ENCODE measurements around the gene FEM1C.

FEM1C gene

DNA sequence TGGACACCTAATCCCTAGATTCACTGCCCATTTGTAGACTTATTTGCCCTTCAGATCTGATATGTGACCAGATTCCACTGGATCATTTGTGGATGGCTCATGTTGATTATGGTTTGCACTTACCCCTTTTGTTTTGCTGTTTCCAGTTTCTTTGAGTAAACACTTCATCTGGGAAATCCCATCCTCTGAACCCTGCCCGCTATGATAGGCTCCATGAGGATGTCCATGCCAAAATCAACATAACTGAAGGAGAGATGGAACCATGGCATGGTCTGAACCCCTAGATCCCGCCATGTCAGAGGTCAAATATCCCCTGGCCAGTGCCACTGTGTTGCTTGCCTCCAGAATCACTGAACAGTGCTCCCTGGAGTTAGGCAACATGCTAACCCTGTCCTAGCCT is 11.7 kb upstream of the FEM1C start:
- H3K36me3 ChIP-seq (ENCODE audit: insufficient read depth, low read length) = no peaks in the 10 kb centered on the region
- H4K20me1 ChIP-seq (ENCODE audit: insufficient read depth, low read length, poor library complexity, severe bottlenecking) = no peaks in the 10 kb centered on the region
- no peaks in the 10 kb centered on the region for H3K9me2 ChIP-seq (replicated peaks; ENCODE audit: low read depth, low read length)
- H3K9ac ChIP-seq (ENCODE audit: low read depth, low read length, poor library complexity, severe bottlenecking) = no peak overlapping the region
- no peak for TF ChIP-seq EZH2phosphoT487 (IDR thresholded peaks at IDR 0.05; ENCODE audit: borderline replicate concordance)
- TF ChIP-seq, protein P1, sequence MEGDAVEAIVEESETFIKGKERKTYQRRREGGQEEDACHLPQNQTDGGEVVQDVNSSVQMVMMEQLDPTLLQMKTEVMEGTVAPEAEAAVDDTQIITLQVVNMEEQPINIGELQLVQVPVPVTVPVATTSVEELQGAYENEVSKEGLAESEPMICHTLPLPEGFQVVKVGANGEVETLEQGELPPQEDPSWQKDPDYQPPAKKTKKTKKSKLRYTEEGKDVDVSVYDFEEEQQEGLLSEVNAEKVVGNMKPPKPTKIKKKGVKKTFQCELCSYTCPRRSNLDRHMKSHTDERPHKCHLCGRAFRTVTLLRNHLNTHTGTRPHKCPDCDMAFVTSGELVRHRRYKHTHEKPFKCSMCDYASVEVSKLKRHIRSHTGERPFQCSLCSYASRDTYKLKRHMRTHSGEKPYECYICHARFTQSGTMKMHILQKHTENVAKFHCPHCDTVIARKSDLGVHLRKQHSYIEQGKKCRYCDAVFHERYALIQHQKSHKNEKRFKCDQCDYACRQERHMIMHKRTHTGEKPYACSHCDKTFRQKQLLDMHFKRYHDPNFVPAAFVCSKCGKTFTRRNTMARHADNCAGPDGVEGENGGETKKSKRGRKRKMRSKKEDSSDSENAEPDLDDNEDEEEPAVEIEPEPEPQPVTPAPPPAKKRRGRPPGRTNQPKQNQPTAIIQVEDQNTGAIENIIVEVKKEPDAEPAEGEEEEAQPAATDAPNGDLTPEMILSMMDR (conservative IDR thresholded peaks at IDR 0.05; ENCODE audit: low read length) = no peak
- no peak overlapping the region for H3K4me2 ChIP-seq (ENCODE audit: low read depth, low read length, poor library complexity, severe bottlenecking)
- H3K79me2 ChIP-seq (ENCODE audit: insufficient read depth, low read length) = no peaks in the 10 kb centered on the region
- H3F3A ChIP-seq (ENCODE audit: low read depth) = no peaks in the 10 kb centered on the region
- H3K4me1 ChIP-seq (ENCODE audit: insufficient read depth, low read length, poor library complexity, severe bottlenecking) = peaks cover 5% of the 10 kb centered on the region
- H3K27me3 ChIP-seq (ENCODE audit: insufficient read depth, low read length, poor library complexity, severe bottlenecking) = no peaks in the 10 kb centered on the region
- H3K4me3 ChIP-seq (ENCODE audit: low read length, poor library complexity, severe bottlenecking) = no peak overlapping the region
- H3K9me3 ChIP-seq (ENCODE audit: insufficient read depth, low read depth, low read length) = no peaks in the 10 kb centered on the region
- no peak overlapping the region for H2AFZ ChIP-seq (ENCODE audit: low read length)

DNA sequence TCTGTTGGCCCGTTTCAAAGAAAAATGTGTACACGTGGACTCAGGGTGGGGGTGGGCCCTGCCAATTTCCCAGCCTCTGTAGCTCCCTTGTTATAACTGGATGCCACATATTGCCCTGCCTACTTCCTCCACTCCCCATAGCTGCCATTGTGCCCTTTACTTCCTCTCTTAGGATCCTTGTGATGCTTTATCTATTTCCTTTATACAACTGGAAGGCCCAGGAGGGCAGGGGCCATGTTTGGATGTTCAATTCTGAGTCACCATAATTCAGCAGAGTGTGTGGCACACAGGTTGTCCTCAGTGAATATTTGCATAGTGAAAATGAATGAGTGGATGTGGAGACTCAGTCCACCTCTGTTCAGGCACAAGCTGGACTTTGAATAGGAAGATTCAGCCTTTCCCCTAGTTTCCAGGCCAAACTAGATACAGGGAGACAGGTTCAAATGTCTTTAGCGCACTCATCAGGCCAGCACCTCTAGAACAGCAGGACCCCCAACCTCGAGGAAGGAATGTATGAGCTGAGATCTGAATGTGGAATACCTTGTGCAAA is 10.6 kb upstream of the FEM1C start:
- Histone ChIP-seq H2AFZ (ENCODE audit: low read length) (no peak overlapping the region), H3K79me2 (ENCODE audit: insufficient read depth, low read length) (no peaks in the 10 kb centered on the region), H3K4me2 (ENCODE audit: low read depth, low read length, poor library complexity, severe bottlenecking) (no peak overlapping the region), H3K9ac (ENCODE audit: low read depth, low read length, poor library complexity, severe bottlenecking) (no peak overlapping the region), H3F3A (ENCODE audit: low read depth) (no peaks in the 10 kb centered on the region), H3K4me3 (ENCODE audit: low read length, poor library complexity, severe bottlenecking) (no peak overlapping the region), H3K9me2 (replicated peaks; ENCODE audit: low read depth, low read length) (no peaks in the 10 kb centered on the region), H3K4me1 (ENCODE audit: insufficient read depth, low read length, poor library complexity, severe bottlenecking) (peaks cover 5% of the 10 kb centered on the region), H3K9me3 (ENCODE audit: insufficient read depth, low read depth, low read length) (no peaks in the 10 kb centered on the region), H4K20me1 (ENCODE audit: insufficient read depth, low read length, poor library complexity, severe bottlenecking) (no peaks in the 10 kb centered on the region), H3K36me3 (ENCODE audit: insufficient read depth, low read length) (no peaks in the 10 kb centered on the region), H3K27me3 (ENCODE audit: insufficient read depth, low read length, poor library complexity, severe bottlenecking) (no peaks in the 10 kb centered on the region)
- TF ChIP-seq EZH2phosphoT487 (IDR thresholded peaks at IDR 0.05; ENCODE audit: borderline replicate concordance) = no peak
- TF ChIP-seq, protein P1 (conservative IDR thresholded peaks at IDR 0.05; ENCODE audit: low read length) = no peak

DNA sequence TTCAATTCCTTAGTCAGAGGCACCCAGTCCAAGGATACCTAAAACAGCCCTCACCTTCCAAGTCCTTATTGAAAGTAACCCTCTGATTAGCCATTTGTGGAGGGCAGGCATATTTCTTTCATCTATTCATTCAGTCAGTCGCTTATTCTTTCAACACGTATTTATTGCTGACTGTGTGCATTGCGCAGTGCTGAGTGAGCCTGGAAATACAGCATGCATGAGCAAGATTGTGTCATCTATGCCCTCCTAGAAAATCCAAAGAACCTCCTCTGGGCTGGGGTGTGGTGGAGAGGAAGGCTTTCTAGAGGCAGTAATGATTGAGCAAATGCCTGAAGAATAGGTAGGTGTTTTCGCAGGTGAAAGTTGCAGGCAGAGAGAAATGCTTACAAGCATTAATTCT is 8.5 kb upstream of the FEM1C start:
- no peaks in the 10 kb centered on the region for H3K79me2 ChIP-seq (ENCODE audit: insufficient read depth, low read length)
- H4K20me1 ChIP-seq (ENCODE audit: insufficient read depth, low read length, poor library complexity, severe bottlenecking) = no peaks in the 10 kb centered on the region
- no peak overlapping the region for H2AFZ ChIP-seq (ENCODE audit: low read length)
- no peaks in the 10 kb centered on the region for H3F3A ChIP-seq (ENCODE audit: low read depth)
- H3K27me3 ChIP-seq (ENCODE audit: insufficient read depth, low read length, poor library complexity, severe bottlenecking) = no peaks in the 10 kb centered on the region
- H3K9me2 ChIP-seq (replicated peaks; ENCODE audit: low read depth, low read length) = no peaks in the 10 kb centered on the region
- H3K4me3 ChIP-seq (ENCODE audit: low read length, poor library complexity, severe bottlenecking) = no peak overlapping the region
- no peaks in the 10 kb centered on the region for H3K36me3 ChIP-seq (ENCODE audit: insufficient read depth, low read length)
- no peak overlapping the region for H3K9ac ChIP-seq (ENCODE audit: low read depth, low read length, poor library complexity, severe bottlenecking)
- peaks cover 5% of the 10 kb centered on the region for H3K4me1 ChIP-seq (ENCODE audit: insufficient read depth, low read length, poor library complexity, severe bottlenecking)
- TF ChIP-seq EZH2phosphoT487 (IDR thresholded peaks at IDR 0.05; ENCODE audit: borderline replicate concordance) = no peak
- TF ChIP-seq, protein P1 (conservative IDR thresholded peaks at IDR 0.05; ENCODE audit: low read length) = no peak
- H3K9me3 ChIP-seq (ENCODE audit: insufficient read depth, low read depth, low read length) = no peaks in the 10 kb centered on the region
- H3K4me2 ChIP-seq (ENCODE audit: low read depth, low read length, poor library complexity, severe bottlenecking) = no peak overlapping the region
